Neural cell (in vitro differentiated cells): ENCODE data around the gene ADORA1. TPM values are rescaled to one million over a fixed set of nuclear protein-coding genes. Genes with fewer than 3 reads are reported as not detected.

ENCODE experiments used
- H2AFZ ChIP-seq: fragments of 200-600, 300-800 bp; sonication (generic), shearing (Covaris generic); 2 replicates; pipeline ENCODE4 v1.6.0; 2014; ENCODE audit warnings: low read depth, mild to moderate bottlenecking, antibody characterized with exemption, low read length, moderate library complexity
- H3F3A ChIP-seq: fragments of 200-600 bp; shearing (Covaris generic); 2 replicates; pipeline ENCODE4 v1.6.1; 2016; ENCODE audit warnings: mild to moderate bottlenecking, moderate library complexity, mixed read lengths, antibody characterized with exemption, low read length; ENCODE audit not compliant: insufficient read depth, poor library complexity, severe bottlenecking
- H3K27ac ChIP-seq: fragments of 200-600, 300-800 bp; sonication (generic), shearing (Covaris generic); 2 replicates; pipeline ENCODE4 v1.5.1; 2014; ENCODE audit warnings: mild to moderate bottlenecking, low read length, moderate library complexity
- H3K27me3 ChIP-seq: fragments of 300-800, 200-600 bp; sonication (generic), shearing (Covaris generic); 2 replicates; pipeline ENCODE4 v1.6.0; 2014; ENCODE audit warnings: mild to moderate bottlenecking, low read depth, low read length, moderate library complexity; ENCODE audit not compliant: insufficient read depth
- H3K36me3 ChIP-seq: fragments of 300-800, 200-600 bp; sonication (generic), shearing (Covaris generic); 2 replicates; pipeline ENCODE4 v1.5.1; 2014; ENCODE audit warnings: mild to moderate bottlenecking, antibody characterized with exemption, low read length, moderate library complexity; ENCODE audit not compliant: insufficient read depth
- H3K4me2 ChIP-seq: fragments of 300-800, 200-600 bp; sonication (generic), shearing (Covaris generic); 2 replicates; pipeline ENCODE4 v1.6.0; 2014; ENCODE audit warnings: mild to moderate bottlenecking, low read length
- H3K4me3 ChIP-seq: fragments of 300-800, 200-600 bp; sonication (generic), shearing (Covaris generic); 2 replicates; pipeline ENCODE4 v1.5.1; 2014; ENCODE audit warnings: mild to moderate bottlenecking, low read length, moderate library complexity
- H3K79me2 ChIP-seq: fragments of 200-600 bp; shearing (Covaris generic); replicated peaks from 2 replicates; pipeline ENCODE4 v1.6.0; 2014; ENCODE audit warnings: mild to moderate bottlenecking, low read length, moderate library complexity; ENCODE audit not compliant: insufficient read depth
- H3K9ac ChIP-seq: fragments of 300-800, 200-600 bp; sonication (generic), shearing (Covaris generic); 2 replicates; pipeline ENCODE4 v1.6.1; 2016; ENCODE audit warnings: mild to moderate bottlenecking, low read length, mixed read lengths
- H3K9me2 ChIP-seq: fragments of 200-600 bp; shearing (Covaris generic); 2 replicates; pipeline ENCODE4 v1.6.1; 2016; ENCODE audit warnings: mild to moderate bottlenecking, low read length, mixed read lengths; ENCODE audit not compliant: insufficient read depth
- H3K9me3 ChIP-seq: fragments of 200-600, 300-800 bp; sonication (generic), shearing (Covaris generic); 2 replicates; pipeline ENCODE4 v1.6.1; 2016; ENCODE audit warnings: mild to moderate bottlenecking, mixed run types, low read length, moderate library complexity, mixed read lengths
- H4K20me1 ChIP-seq: fragments of 200-600 bp; shearing (Covaris generic); 2 replicates; pipeline ENCODE4 v1.6.1; 2016; ENCODE audit warnings: mild to moderate bottlenecking, mixed run types; ENCODE audit not compliant: insufficient read depth
- EP300 ChIP-seq: fragments of 450-650 bp; conservative IDR thresholded peaks from 2 replicates; pipeline ENCODE4 v1.6.1; 2014; ENCODE audit warnings: antibody characterized with exemption, mild to moderate bottlenecking, moderate library complexity; ENCODE audit not compliant: poor library complexity, severe bottlenecking
- EZH2 ChIP-seq: fragments of 200-600, 300-800 bp; shearing (Covaris generic), sonication (generic); IDR thresholded peaks from 2 replicates; pipeline ENCODE4 v1.6.1; 2014; ENCODE audit warnings: antibody characterized with exemption, low read length, borderline replicate concordance, mild to moderate bottlenecking; ENCODE audit not compliant: insufficient read depth, poor library complexity, severe bottlenecking
- MXI1 ChIP-seq: fragments of 450-650 bp; conservative IDR thresholded peaks from 2 replicates; pipeline ENCODE4 v1.6.1; 2014; ENCODE audit warnings: antibody characterized with exemption, mild to moderate bottlenecking; ENCODE audit not compliant: poor library complexity, severe bottlenecking
- POLR2AphosphoS5 ChIP-seq: IDR thresholded peaks from 2 replicates; pipeline ENCODE4 v1.6.1; 2012
- RAD21 ChIP-seq: fragments of 450-650 bp; conservative IDR thresholded peaks from 2 replicates; pipeline ENCODE4 v1.6.1; 2014; ENCODE audit warnings: antibody characterized with exemption, mild to moderate bottlenecking, moderate library complexity
- SMC3 ChIP-seq: fragments of 450-650 bp; conservative IDR thresholded peaks from 2 replicates; pipeline ENCODE4 v1.6.1; 2014; ENCODE audit warnings: antibody characterized with exemption, mild to moderate bottlenecking, moderate library complexity; ENCODE audit not compliant: poor library complexity
- TAF1 ChIP-seq: IDR thresholded peaks from 2 replicates; pipeline ENCODE4 v1.6.1; 2012; ENCODE audit warnings: low read depth
- polyA plus RNA-seq: library from polyadenylated mRNA; depleted of rRNA; stranded (reverse); fragments of >200 nt; gene quantifications from 2 replicates; pipeline ENCODE4 v1.2.3, GENCODE V29; 2014
- TF ChIP-seq, protein P1 (sequence below): IDR thresholded peaks from 2 replicates; pipeline ENCODE4 v1.6.1; 2012; ENCODE audit warnings: borderline replicate concordance
- TF ChIP-seq, protein P2 (sequence below): fragments of 450-650 bp; IDR thresholded peaks from 2 replicates; pipeline ENCODE4 v1.5.1; 2014; ENCODE audit warnings: antibody characterized with exemption, mild to moderate bottlenecking, moderate library complexity; ENCODE audit not compliant: poor library complexity, severe bottlenecking

Gene ADORA1
- polyA plus RNA-seq, 1 donor from 2014 or later: 7.2 TPM

DNA sequence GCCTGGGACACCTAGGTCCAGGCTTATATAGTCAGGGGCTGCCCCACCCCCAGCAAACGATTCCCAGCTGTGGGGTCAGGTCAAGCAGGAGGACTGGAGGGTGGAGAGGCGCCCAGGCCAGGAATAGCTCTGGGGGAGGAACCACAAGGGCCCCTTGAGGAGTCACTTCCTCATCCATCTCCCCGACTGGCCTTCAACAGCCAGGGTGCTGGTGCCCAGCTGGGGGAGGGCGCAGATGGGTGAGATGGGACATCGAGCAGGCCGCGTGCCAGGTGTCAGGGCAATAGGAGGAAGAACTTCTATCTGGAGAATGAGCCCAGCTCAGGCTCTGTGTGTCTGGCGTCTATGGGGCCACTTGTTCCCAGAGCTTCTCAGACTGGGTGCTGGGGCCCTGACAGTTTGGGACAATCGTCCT lies 48.3 kb downstream of the ADORA1 start:
- Histone ChIP-seq H3K4me3 (no peak overlapping the region), H3K27me3 (no peaks in the 10 kb centered on the region), H3K27ac (no peak overlapping the region), H3K79me2 (no peaks in the 10 kb centered on the region), H3K9ac (no peak overlapping the region), H3K9me2 (no peaks in the 10 kb centered on the region), H3K4me2 (no peak overlapping the region), H3K9me3 (no peaks in the 10 kb centered on the region), H3F3A (no peaks in the 10 kb centered on the region), H4K20me1 (no peaks in the 10 kb centered on the region), H2AFZ (no peak overlapping the region), H3K36me3 (no peaks in the 10 kb centered on the region)
- TF ChIP-seq, protein P1, sequence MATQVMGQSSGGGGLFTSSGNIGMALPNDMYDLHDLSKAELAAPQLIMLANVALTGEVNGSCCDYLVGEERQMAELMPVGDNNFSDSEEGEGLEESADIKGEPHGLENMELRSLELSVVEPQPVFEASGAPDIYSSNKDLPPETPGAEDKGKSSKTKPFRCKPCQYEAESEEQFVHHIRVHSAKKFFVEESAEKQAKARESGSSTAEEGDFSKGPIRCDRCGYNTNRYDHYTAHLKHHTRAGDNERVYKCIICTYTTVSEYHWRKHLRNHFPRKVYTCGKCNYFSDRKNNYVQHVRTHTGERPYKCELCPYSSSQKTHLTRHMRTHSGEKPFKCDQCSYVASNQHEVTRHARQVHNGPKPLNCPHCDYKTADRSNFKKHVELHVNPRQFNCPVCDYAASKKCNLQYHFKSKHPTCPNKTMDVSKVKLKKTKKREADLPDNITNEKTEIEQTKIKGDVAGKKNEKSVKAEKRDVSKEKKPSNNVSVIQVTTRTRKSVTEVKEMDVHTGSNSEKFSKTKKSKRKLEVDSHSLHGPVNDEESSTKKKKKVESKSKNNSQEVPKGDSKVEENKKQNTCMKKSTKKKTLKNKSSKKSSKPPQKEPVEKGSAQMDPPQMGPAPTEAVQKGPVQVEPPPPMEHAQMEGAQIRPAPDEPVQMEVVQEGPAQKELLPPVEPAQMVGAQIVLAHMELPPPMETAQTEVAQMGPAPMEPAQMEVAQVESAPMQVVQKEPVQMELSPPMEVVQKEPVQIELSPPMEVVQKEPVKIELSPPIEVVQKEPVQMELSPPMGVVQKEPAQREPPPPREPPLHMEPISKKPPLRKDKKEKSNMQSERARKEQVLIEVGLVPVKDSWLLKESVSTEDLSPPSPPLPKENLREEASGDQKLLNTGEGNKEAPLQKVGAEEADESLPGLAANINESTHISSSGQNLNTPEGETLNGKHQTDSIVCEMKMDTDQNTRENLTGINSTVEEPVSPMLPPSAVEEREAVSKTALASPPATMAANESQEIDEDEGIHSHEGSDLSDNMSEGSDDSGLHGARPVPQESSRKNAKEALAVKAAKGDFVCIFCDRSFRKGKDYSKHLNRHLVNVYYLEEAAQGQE: no peak
- TF ChIP-seq SMC3 (no peak), EZH2 (no peak), POLR2AphosphoS5 (no peak), MXI1 (no peak), TAF1 (no peak), RAD21 (no peak), EP300 (no peak)
- TF ChIP-seq, protein P2, sequence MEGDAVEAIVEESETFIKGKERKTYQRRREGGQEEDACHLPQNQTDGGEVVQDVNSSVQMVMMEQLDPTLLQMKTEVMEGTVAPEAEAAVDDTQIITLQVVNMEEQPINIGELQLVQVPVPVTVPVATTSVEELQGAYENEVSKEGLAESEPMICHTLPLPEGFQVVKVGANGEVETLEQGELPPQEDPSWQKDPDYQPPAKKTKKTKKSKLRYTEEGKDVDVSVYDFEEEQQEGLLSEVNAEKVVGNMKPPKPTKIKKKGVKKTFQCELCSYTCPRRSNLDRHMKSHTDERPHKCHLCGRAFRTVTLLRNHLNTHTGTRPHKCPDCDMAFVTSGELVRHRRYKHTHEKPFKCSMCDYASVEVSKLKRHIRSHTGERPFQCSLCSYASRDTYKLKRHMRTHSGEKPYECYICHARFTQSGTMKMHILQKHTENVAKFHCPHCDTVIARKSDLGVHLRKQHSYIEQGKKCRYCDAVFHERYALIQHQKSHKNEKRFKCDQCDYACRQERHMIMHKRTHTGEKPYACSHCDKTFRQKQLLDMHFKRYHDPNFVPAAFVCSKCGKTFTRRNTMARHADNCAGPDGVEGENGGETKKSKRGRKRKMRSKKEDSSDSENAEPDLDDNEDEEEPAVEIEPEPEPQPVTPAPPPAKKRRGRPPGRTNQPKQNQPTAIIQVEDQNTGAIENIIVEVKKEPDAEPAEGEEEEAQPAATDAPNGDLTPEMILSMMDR: no peak

DNA sequence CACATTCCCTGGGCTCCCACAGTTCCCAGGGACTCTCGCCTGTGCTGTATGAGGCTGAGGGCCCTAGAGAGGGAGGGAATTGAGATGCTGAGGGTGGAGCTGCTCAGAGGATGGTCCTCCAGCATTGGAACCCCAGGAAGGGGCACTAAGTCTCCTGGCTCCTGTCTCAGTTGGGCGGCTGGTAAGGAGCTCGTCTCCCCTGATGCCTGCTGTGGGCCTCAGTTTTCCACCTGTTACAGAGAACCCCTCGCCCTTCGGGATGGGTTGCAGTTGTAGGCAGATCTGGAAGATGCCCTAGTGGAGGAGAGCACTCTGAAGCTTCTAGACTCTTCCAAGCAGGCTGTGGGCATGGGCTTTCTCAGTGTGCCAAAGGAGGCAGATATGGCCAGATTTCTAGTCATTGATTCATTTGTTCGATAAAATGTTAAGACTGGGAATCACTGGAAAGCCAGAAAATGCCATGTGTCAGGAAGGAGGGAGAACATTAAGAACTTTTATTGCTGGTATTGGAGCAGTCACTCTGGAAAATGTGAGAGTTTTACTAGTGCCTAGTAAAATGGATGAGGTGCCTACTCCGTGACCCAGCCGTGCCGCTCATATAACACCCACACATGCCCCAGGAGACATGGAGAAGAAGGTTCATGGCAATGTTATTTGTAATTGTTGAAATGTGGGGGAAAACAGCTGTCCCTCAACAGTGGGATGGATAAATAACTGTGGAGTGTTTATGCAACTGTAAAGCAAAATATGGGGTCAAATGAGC lies 48.9 kb downstream of the ADORA1 start:
- Histone ChIP-seq H3K79me2 (no peaks in the 10 kb centered on the region), H2AFZ (no peak overlapping the region), H3K9me2 (no peaks in the 10 kb centered on the region), H3K36me3 (no peaks in the 10 kb centered on the region), H3K9me3 (no peaks in the 10 kb centered on the region), H4K20me1 (no peaks in the 10 kb centered on the region), H3F3A (no peaks in the 10 kb centered on the region), H3K27ac (no peak overlapping the region), H3K27me3 (no peaks in the 10 kb centered on the region), H3K4me3 (no peak overlapping the region), H3K4me2 (no peak overlapping the region), H3K9ac (no peak overlapping the region)
- TF ChIP-seq SMC3: no peak
- no peak for TF ChIP-seq EP300
- TF ChIP-seq TAF1: no peak
- TF ChIP-seq, protein P2: no peak
- no peak for TF ChIP-seq POLR2AphosphoS5
- TF ChIP-seq EZH2: no peak
- TF ChIP-seq, protein P1: no peak
- TF ChIP-seq RAD21: no peak
